ENCODE data around the gene SLC44A4.
A peak's percentile ranks its signal among the peaks of the same experiment; 100 is the strongest.
"Not testable (repeated sequence)": the region's sequence is repeated elsewhere in the genome, so short reads cannot be mapped to it uniquely, and the experiment has no call there.

Gene SLC44A4

DNA sequence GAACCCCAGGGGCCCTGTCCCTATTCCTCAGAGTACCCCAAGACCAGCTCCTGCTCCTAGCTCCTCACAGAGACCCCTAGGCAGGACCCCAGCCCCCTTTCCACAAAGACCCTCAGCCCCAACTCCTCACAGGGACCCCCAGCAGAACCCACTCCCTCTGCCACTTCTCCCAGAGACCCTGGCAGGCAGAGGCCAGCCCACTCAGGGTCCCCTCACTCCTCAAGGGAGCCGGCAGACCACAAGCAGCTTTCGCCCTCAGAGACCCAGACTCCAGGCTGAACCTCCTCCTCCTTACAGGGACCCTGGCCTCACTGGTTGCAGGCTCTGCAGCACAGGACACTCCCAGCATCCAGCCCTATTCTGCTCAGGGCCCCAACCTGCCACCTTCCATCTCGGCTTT is 575 bp downstream of the SLC44A4 start:
- no peak for DNase-seq

DNA sequence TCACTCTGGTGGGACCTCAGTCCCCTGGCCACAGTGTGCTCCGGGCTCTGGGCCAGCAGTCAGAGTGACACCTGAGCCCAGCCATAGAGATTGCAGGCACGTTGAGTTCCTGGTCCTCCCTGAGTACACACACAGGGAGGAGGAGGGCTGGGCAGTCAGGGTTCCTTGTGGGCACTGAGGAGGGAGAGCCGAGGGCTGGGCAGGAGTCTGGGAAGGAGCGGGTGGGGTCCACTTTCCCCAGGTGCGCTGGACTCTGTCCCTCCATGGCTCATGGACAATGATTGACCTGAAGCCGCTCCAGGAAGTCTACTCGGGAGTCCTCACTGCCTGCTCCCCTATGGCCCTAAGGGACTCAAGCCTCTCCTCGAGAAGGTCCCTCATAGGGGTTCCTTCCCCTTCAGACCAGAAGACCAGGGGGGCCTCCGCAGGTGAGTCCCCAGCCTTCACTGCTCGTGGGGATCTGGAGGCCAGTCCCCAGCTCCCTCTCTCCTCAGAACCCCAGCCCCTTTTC is 1.1 kb downstream of the SLC44A4 start:
- DNase-seq = no peak

GRCh38 chr6:31877125-31877650 is 1.6 kb downstream of the SLC44A4 start:
- DNase-seq = no peak

DNA sequence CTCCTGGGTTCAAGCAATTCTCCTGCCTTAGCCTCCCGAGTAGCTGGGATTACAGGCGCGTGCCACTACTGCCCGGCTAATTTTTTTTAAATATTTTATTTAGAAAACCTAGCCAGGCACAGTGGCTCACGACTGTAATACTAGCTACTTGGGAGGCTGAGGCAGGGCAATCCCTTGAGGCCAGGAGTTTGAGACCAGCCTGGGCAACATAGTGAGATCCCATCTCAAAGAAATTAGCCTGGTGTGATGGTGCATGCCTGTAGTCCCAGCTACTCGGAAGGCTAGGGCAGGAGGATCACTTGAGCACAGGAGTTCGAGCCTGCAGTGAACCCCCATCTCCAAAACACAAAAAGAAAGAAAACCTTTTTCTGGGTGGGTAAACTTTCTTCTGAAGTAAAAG is 2.4 kb downstream of the SLC44A4 start:
- DNase-seq = no peak

GRCh38 chr6:31875877-31876276 is 2.9 kb downstream of the SLC44A4 start:
- no peak for DNase-seq

DNA sequence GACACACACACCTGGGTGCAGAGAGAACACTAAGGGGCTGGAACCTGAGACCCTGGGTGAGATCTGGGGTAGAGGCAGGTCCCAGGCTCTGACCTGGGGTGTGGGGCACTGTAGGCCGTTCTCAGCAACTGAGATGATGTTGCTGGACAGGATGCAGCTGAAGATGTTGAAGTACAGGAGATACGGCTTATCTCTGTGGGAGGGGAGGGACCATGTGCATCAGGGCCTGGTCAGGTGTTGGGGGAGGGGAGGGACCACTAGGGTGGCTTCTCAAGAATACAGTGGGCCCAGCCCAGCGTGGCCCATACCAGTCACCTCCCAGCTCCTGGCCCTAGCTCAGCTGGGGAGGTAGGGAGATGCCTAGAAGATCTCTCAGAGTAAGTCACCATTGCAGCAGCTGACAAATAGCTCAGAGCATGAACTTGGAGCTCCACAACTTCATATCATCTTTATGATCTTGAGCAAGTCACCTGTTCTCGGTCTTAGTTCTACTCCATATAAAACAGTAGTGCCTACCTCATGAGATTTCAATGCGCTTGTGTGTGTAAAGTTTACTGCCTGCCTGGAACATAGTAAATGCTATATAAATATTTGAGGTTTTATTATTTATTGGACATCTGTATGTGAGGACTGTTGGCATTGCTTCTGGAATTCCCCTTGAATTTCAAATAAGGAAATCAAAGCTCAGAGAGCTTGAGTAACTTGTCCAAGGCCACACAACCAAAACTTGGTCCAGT is 3.8 kb downstream of the SLC44A4 start:
- DNase-seq = no peak

DNA sequence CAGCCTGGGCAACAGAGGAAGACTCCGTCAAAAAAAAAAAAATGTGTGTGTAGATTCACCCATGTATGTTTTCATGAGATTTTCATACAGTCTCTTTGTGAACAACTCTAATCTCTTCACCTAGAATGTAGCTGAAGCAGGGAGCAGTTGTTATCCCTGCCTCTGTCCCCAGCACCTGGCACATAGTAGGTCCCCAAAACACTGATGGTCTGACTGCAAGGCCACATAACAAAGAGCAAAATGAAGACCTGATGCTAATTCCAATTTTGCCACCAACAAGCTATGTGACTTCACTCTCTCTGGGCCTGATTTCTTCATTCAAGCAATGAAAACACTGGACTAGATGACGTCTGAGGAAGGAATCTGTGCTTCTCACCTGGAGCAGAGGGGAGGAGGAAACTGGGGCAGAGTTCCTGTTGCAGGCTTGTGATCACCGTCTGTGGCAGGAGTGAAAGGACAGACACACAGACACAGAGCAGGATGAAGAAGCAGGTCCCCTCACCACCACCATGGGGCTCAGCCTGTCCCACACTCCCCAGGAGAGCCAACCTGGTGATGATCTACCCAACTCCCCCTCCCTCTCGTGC is 4.6 kb downstream of the SLC44A4 start:
- no peak for DNase-seq

GRCh38 chr6:31871046-31871659 is 7.6 kb downstream of the SLC44A4 start:
- no peak for DNase-seq

- no peak for DNase-seq
These were observed 8.3 kb downstream of the SLC44A4 start for GRCh38 chr6:31870385-31870921.

DNA sequence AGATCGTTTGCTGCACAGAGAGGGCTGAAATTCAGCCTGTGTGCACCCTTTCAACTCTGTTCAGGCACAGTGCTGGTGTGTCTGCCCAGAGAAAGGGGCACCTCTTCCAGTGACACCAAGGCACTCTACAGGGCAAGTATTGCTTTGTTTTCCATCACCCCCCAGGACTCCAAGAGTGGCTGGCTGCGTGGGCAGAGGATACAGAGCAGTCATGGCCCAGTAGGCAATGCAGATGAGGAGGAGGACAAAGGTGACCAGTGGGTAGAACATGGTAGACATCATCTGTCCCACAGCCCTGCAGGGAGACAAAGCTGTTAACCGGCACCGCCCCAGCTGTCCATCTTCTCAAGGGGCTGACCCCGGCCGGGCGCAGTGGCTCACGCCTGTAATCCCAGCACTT is 9.5 kb downstream of the SLC44A4 start:
- DNase-seq = no peak

GRCh38 chr6:31868658-31868971 is 10.2 kb downstream of the SLC44A4 start:
- not testable (repeated sequence) for DNase-seq

GRCh38 chr6:31865205-31866118 is 13.3 kb downstream of the SLC44A4 start:
- DNase-seq = no peak

- DNase-seq = no peak
These were observed 14.0 kb downstream of the SLC44A4 start for GRCh38 chr6:31864818-31865204.

- not testable (repeated sequence) for DNase-seq
These were observed 14.7 kb downstream of the SLC44A4 start for GRCh38 chr6:31864123-31864562.

DNA sequence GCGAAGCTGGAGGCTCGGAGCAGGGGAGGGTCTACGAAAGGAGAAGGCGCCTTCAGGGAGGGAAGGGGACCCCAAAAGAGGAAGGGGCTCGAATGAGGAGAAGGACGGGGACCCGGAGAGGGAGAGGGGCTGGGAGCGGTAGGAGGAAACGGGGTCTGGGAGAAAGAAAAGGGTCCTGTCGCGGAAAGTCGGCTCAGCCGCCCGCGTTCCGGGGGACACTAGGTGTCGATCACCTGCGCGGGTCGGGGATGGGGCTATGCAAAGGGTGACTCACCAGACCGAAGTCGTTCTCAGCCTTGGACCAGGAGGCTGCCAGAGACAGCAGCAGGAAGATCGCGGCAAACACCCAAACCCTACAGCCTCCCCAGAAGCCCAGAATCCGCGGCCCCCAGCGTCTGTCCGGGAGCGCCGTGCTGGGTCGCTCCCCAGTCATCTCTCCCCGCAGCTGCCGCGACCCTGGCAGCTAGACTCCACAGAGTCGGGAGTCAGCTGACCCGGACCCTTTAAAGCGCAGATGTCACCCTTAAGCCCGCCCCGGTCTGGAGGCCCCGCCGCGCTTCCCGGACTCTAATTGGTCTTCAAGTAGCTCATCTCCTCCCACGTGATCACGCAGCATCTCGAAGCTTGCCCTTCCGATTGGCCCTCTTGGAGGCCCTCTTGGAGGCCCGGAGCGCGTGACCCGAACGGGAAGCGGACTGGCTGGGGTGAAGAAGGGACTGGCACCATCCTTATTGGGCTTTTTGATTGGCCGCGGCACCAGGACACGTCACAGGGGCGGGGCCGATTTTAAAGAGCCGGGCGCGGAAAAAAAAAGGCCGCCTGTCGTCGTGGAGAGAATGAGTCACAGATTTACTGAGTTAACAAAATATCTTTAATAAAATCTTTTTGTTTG is 16.2 kb downstream of the SLC44A4 start, which contains the start of gene NEU1:
Gene NEU1 (minus strand): TSS at position 478 of the 892 bp plus-strand sequence. CDS start 45 bp downstream, at position 433.
- peak; percentile 100 for DNase-seq

DNA sequence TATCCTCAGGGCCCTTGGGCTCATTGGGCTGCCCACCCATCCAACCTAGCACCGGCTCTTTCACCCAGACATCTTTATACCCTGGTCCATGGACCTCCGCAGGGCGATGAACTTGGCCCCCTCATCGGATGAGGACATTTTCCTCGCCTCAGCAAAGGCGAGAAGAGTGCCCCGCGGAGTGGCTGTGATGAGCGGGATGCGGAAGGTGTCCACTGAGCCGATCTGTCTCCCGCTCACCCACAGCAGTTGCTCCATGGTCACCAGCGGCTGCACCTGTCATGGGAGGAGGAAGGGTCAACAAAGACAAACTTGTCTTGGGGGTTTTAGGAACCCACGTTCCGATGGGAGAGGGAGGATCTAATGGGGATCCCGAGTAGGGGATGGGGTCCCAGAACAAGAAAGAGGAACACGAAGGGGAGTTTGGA is 16.9 kb downstream of the SLC44A4 start:
- no peak for DNase-seq

GRCh38 chr6:31861150-31861549 is 17.6 kb downstream of the SLC44A4 start:
- no peak for DNase-seq

GRCh38 chr6:31860349-31860748 is 18.4 kb downstream of the SLC44A4 start:
- no peak for DNase-seq

GRCh38 chr6:31859923-31860322 is 18.9 kb downstream of the SLC44A4 start:
- DNase-seq = no peak

GRCh38 chr6:31858707-31859106 is 20.1 kb downstream of the SLC44A4 start:
- DNase-seq = no peak

DNA sequence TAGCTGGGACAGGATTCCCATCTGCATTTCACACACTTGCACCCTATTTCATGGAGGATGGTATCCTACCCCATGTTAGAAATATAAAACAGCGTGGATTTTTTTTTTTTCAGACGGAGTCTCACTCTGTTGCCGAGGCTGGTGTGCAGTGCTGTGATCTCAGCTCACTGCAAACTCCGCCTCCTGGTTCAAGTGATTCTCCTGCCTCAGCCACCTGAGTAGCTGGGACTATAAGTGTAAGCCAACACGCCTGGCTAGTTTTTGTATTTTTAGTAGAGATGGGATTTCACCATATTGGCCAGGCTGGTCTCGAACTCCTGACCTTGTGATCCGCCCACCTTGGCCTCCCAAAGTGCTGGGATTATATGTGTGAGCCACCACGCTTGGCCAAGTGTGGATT is 21.0 kb downstream of the SLC44A4 start:
- not testable (repeated sequence) for DNase-seq
